ENCODE measurements around the gene ADPRH. TPM values are rescaled to one million over a fixed set of nuclear protein-coding genes. Genes with fewer than 3 reads are reported as not detected.

ADPRH gene
- total and polyA plus RNA-seq, 12 donors, result 3.4 to 15.3 (median 12.8) TPM

- DNase-seq, result no peak
- Histone ChIP-seq H3K9me3 (replicated peaks in 1 of 3) (no peaks in the 10 kb centered on the region), H3K4me1 (replicated peaks in 1 of 2) (peaks cover 6 to 12% of the 10 kb centered on the region in 2 donors), H3K27ac (no peak overlapping the region), H3K4me3 (no peak overlapping the region), H3K36me3 (replicated peaks in 1 of 2) (no peaks in the 10 kb centered on the region), H3K27me3 (no peaks in the 10 kb centered on the region)
- no peak for TF ChIP-seq POLR2A (IDR thresholded peaks at IDR 0.05)
- TF ChIP-seq CTCF (IDR thresholded peaks at IDR 0.05), result no peak
- intact Hi-C loops (cut with DNase I), result no loop called here
These were observed 3.8 kb upstream of the ADPRH start for GRCh38 chr3:119575507-119575906.

- WGBS, 4 donors, result 32 to 42% (median 35%) methylated on average over 16 of the region's 16 CpGs
- TF ChIP-seq CTCF (IDR thresholded peaks at IDR 0.05), result peak in 1 of 6 experiments; percentile 13
- no peak for TF ChIP-seq POLR2A (IDR thresholded peaks at IDR 0.05)
- peaks cover 8 to 14% of the 10 kb centered on the region in 2 donors for H3K4me1 ChIP-seq (replicated peaks in 1 of 2)
- intact Hi-C loops (cut with DNase I), result no loop called here
- peak overlapping the region in 2 of 4 donors; percentile 64 to 78 for H3K4me3 ChIP-seq
- no peaks in the 10 kb centered on the region for H3K9me3 ChIP-seq (replicated peaks in 1 of 3)
- no peaks in the 10 kb centered on the region for H3K27me3 ChIP-seq
- H3K36me3 ChIP-seq (replicated peaks in 1 of 2), result no peaks in the 10 kb centered on the region
- peak overlapping the region; percentile 35 to 96 (median 84) for H3K27ac ChIP-seq
- DNase-seq, result peak in 6 of 7 donors; percentile 34 to 69 (median 51)
These were observed 922 bp downstream of the ADPRH start for GRCh38 chr3:119580067-119580760.

GRCh38 chr3:119582178-119582577, 2.9 kb downstream of the ADPRH start:
- peaks cover 8 to 14% of the 10 kb centered on the region in 2 donors for H3K4me1 ChIP-seq (replicated peaks in 1 of 2)
- WGBS, 4 donors, result 89 to 93% (median 91%) methylated on average over 6 of the region's 6 CpGs
- intact Hi-C loops (cut with DNase I), result no loop called here

GRCh38 chr3:119585208-119585607, 5.9 kb downstream of the ADPRH start:
- Histone ChIP-seq H3K36me3 (replicated peaks in 1 of 2) (no peaks in the 10 kb centered on the region), H3K9me3 (replicated peaks in 1 of 3) (no peaks in the 10 kb centered on the region), H3K4me1 (replicated peaks in 1 of 2) (peaks cover 4 to 5% of the 10 kb centered on the region in 2 donors), H3K4me3 (no peak overlapping the region), H3K27me3 (no peaks in the 10 kb centered on the region), H3K27ac (no peak overlapping the region)
- 83 to 94% (median 91%) methylated on average over 10 of the region's 10 CpGs for WGBS, 4 donors
- TF ChIP-seq CTCF (IDR thresholded peaks at IDR 0.05), result no peak
- no peak for TF ChIP-seq POLR2A (IDR thresholded peaks at IDR 0.05)
- intact Hi-C loops (cut with DNase I), result no loop called here
- no peak for DNase-seq

More at GRCh38 chr3:119582178-119582577, 2.9 kb downstream of the ADPRH start:
- TF ChIP-seq POLR2A (IDR thresholded peaks at IDR 0.05) (no peak), CTCF (IDR thresholded peaks at IDR 0.05) (no peak)
- Histone ChIP-seq H3K27ac (no peak overlapping the region), H3K36me3 (replicated peaks in 1 of 2) (no peaks in the 10 kb centered on the region), H3K9me3 (replicated peaks in 1 of 3) (no peaks in the 10 kb centered on the region), H3K27me3 (no peaks in the 10 kb centered on the region), H3K4me3 (no peak overlapping the region)
- DNase-seq, result no peak
